GM21825 (cell line): Measurements from ENCODE around the gene PDE6G.
A peak's percentile ranks its signal among the peaks of the same experiment; 100 is the strongest.
"Not testable (repeated sequence)": the region's sequence is repeated elsewhere in the genome, so short reads cannot be mapped to it uniquely, and the experiment has no call there.

Source experiments
- ATAC-seq: cut with Tn5 transposase; IDR thresholded peaks from one replicate; pipeline ENCODE4 v1.9.1; 2021; ENCODE audit warnings: mild to moderate bottlenecking, moderate library complexity; ENCODE audit not compliant: unreplicated experiment

The PDE6G gene

DNA sequence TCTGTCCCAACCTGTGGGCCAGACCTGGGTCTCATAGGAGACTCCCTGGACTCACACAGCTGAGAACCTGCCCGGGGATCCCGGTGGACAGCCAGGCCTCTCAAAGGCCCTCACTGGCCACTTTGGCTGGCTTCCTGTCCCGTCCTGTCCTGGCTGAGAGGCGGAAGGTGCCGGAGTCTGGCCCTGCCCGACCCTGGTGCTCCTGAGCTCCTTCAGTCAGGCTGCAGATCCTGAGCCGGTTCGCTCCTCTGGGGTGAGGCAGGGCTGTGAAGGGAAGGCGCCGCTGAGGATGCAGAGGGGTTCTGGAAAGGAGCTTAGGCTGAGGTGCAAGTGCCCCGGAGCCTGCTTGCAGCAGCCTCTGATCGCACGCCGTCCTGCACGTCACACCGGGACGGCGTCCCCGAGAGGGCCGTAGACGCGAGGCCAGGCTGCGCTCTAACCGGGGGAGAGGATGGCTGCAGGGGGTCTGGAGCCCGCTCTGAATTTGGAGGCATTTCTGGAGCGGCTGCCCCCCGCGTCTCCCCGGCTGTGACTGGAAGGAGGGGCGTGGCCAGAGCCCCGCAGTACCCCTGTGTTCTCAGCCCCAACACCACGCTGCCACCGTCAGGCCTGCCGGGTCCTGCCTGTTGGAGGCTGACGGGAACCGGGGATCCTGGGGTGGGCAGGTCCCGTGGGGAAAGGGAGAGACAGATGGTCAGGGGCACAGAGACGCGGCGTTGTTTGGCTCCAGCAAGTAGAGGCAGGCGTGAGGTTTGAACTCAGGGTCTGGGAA lies 31.6 kb upstream of the PDE6G start:
- no peak for ATAC-seq

DNA sequence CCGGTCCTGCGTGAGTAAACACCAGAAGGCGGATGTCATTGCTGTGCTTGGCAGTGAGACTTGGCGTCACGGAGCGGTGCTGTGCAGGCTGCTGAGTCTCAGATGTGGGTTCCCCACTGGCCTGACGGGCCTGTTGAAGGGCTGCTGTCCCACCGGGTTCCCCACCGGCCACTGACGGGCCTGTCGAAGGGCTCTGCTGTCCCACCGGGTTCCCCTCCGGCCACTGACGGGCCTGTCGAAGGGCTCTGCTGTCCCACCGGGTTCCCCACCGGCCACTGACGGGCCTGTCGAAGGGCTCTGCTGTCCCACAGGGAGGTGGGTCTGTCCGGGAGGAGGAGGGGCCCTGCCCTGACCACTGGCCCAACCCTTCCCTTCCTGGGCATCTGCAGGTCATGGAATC lies 30.3 kb upstream of the PDE6G start:
- no peak for ATAC-seq

GRCh38 chr17:81685108-81685507 lies 28.8 kb upstream of the PDE6G start:
- ATAC-seq: no peak

DNA sequence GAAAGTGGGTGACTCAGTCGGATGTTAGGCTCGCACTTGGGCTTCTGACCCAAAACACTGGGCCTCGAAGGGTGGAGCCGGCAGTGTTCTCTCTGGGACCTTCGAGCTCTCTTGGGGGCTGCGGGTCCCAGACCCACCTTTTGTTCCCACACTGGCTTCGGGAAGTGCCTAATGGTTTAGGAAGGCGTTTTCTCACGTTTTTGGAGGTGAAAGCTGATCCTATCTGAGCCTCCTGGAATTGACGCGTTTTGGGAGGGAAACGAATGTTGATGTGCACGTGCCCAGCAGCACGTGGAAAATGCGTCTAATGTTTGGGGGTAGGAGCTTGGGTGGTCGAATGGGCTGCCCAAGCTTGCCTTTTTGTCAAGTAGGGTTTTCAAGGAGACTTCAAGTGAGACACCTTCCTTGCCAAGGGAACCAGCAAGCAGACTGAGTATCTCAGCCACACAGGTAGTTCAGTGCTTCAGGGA lies 28.1 kb upstream of the PDE6G start:
- no peak for ATAC-seq

- peak; percentile 83 for ATAC-seq
Measured at GRCh38 chr17:81683584-81684441, 27.5 kb upstream of the PDE6G start, which contains the start of the genes ARL16 and HGS. ARL16 (minus strand) TSS chr17:81683797; CDS start chr17:81683753, 44 bp downstream. HGS (plus strand) TSS chr17:81684011; CDS start chr17:81684067, 56 bp downstream.

DNA sequence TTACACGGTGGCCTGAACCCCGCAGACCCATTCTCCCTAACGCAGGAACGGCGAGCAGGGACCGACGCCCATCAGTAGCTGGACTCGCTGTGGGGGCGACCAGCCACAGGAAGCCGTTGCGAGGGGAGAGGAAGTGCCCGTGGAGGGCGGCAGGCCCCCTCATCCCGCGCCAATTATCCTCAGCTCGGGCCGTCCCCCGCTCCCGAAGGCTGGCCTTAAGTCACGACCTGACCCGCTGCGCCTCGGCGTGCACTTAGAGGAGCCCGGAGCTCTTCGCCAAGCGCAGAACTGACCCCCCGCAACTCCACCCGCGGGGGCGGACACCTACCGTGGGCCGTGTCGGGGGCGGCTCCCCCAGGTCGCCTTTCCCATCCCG lies 26.9 kb upstream of the PDE6G start:
- ATAC-seq: peak; percentile 4

- no peak for ATAC-seq
Measured at GRCh38 chr17:81682565-81683207, 26.3 kb upstream of the PDE6G start.

DNA sequence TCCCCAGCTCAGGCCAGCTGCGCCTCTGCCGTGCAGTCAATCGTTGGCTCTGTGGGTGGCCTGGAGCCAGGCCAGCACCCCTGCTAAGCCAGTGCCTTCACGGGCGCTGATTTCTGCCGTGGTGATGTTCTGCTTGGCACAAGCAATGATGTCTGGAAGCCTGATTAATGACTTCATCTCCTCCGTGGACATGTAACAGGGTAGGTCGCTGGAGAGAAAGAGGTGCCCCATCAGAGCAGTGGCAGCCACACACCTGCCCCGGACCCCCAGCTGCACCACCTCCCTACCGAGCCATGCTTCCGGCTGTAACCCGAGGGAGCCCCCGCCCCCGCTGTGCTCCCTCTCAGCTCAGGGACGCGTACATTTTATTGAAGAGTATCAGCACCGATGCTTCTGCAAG lies 25.3 kb upstream of the PDE6G start:
- ATAC-seq: no peak

DNA sequence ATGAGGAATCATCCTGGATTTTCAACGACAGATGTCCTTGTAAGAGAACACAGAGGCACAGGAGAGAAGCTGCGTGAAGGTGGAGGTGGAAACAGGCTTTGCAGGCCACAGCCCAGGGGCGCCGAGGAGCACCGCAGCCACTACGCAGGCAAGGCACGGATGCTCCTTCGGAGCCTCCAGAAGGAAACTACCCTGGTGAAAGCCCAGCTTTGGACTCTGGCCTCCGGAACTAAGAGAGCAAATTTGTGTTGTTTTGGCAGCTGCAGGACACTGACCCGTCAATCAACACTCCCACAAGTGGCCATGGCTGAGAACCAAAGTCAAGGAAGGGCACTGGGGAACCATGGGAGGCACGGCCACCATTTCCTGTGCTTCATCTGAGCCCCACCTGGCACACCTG lies 23.8 kb upstream of the PDE6G start:
- ATAC-seq: no peak

DNA sequence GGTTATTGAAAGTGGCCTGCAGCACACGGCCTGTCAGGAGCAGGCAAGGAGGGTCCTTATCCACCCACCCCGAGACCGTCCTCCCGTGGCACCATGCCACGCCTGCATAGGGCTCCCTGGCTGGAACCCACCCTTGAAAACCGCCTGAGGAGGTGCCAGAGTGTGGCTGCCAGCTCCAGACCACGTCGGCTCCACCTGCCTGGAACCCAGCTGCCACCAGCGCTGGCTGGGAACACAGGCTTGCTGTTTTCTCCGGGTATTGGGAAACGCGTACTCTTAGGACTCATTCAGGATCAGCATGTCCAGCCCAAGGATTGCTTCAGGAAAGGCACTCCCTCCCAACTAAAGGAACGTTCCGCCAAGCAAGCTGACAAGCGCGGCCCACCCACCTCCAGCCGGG lies 20.6 kb upstream of the PDE6G start:
- ATAC-seq: no peak

- ATAC-seq: not testable (repeated sequence)
Measured at GRCh38 chr17:81675515-81676221, 19.3 kb upstream of the PDE6G start.

DNA sequence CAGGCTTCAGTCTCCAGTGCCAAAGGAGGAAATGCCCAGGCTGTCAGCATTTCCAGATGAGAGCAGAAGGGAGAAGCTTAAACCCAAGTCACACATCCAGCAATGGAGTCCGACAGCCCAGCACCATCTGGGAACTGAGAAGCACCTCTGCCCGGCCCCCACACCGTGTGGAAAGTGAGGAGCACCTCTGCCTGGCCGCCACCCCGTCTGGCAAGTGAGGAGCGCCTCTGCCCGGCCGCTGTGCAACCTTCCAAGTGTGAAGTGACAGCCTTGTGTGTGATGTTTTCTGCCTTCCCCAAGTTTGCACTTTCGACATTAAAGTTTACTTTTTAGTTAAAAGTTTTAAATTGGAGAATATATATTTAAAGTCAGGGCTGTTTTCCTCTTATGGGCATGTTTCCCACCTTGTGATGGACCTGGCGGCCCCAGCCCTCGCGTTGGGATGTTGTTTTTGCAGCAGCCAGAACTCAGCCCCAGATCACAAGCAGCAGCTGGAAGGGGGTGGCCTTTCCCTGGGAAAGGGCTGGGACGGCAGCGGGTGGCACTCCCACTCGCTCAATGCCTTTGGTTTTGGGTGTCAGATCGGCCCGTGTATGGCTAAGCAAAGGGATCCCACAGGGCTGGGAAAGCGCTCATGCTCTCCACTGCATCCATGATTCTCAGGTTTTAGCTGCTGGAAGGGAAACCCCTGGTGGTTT lies 17.4 kb upstream of the PDE6G start:
- ATAC-seq: no peak

- ATAC-seq: no peak
Measured at GRCh38 chr17:81672954-81673353, 16.6 kb upstream of the PDE6G start.

- ATAC-seq: no peak
Measured at GRCh38 chr17:81672504-81672903, 16.2 kb upstream of the PDE6G start.

DNA sequence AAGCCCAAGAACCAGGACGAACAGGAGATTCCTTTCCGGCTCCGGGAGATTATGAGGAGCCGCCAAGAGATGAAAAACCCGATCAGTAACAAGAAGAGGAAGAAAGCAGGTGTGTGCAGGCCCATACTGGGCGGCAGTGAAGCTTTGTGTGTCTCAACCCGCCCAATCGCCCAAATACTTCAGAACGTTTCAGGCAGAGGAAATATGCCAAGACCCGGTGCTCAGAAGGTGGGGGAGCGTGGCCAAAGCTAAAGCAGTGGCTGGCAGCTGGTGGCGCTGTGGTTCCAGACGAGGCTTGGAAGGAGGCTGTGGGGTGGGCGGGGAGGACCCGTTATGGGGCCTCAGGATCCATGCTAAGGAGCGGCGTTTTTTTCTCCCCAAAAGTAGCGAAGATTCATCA lies 11.4 kb upstream of the PDE6G start:
- no peak for ATAC-seq

GRCh38 chr17:81666342-81667191 lies 10.2 kb upstream of the PDE6G start, which contains the start of the genes CCDC137 and OXLD1:
CCDC137 (plus strand) TSS chr17:81666737; CDS start chr17:81666767, 30 bp downstream.
OXLD1 (minus strand) TSS chr17:81666605; CDS start chr17:81666577, 28 bp downstream.
- peak; percentile 86 for ATAC-seq

DNA sequence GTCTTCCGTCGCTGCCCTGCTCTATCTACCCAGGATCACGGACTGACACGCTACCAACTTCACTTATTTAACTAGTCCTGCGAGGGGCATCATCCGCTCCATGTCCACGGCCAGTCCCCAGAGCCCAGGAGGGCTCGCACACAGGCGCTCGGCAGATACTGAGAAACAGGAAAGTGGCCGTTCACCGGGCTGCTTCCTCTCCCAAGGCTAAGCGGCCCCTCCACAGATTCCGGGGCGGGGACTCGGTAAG lies 9.7 kb upstream of the PDE6G start:
- peak; percentile 21 for ATAC-seq

DNA sequence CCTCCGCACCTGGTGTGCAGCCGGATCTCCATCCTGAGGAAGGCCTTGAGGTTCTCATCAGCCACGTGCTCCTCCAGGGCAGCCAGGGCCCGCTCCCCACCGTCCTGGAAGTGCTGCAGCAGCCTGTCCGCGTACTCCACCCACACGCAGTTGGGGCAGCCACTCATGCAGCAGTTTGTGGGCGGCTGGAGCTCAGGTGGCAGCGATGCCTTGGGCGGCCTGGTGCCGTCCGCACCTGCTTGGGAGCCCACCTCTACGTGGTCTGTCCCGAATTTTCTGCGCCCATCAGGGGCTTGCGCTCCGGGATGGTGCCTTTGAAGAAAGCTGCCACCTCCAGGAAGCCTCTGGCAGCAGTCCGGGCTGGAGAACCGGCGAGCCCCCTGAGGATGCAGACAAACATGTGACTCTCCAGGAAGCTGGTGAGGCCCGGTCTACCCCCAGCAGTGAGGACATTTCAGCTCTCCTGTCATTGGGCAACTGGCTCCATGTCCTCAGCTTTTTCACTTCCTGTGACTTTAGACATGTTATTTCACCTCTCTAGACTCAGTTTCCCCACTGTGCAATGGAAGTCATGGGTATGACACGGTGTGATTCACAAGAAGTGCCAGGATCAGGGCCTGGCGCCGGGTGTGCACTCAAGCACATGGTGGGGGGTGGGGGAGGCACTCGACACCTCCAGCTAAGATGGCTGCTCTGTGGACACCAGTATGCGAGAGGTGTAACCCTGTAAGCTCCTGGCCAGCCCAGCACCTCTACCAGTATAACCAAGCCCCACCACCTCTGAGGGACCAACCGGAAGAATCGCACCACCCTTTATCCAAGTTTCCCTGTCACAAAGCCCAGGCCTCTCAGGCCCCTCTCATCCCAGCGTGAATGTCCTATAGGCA lies 9.1 kb upstream of the PDE6G start:
- ATAC-seq: no peak
